Spleen (tissue), 13 donors: ENCODE results near the gene DMRTA2. TPM values are rescaled to one million over a fixed set of nuclear protein-coding genes. Genes with fewer than 3 reads are reported as not detected.

Experiments
- DNase-seq: peaks from one replicate; pipeline ENCODE4 v3.0.0-alpha.2; 2020
- H3K27ac ChIP-seq, 8 donors: fragments of 200-600 bp; sonication (generic) in 7 of 8; 1 replicate in 4 of 8; 2 replicates in 4 of 8; pipeline versions ENCODE4 v1.5.0 to v1.8.0; 2016 to 2021; ENCODE audit warnings: inconsistent platforms in 4 of 8, mild to moderate bottlenecking in 4 of 8, moderate library complexity in 1 of 8
- H3K27me3 ChIP-seq, 7 donors: fragments of 200-600 bp; sonication (generic) in 6 of 7; replicated peaks in 1 of 7; 1 replicate in 4 of 7; 2 replicates in 3 of 7; pipeline versions ENCODE4 v1.5.0 to v1.8.0; 2016 to 2021; ENCODE audit warnings: inconsistent platforms in 3 of 7, mild to moderate bottlenecking in 1 of 7
- H3K36me3 ChIP-seq, 6 donors: fragments of 200-600 bp; sonication (generic) in 5 of 6; 1 replicate in 4 of 6; 2 replicates in 2 of 6; pipeline versions ENCODE4 v1.5.0 to v1.8.0; 2016 to 2021; ENCODE audit warnings: inconsistent platforms in 2 of 6
- H3K4me1 ChIP-seq, 6 donors: fragments of 200-600 bp; sonication (generic) in 5 of 6; 1 replicate in 3 of 6; 2 replicates in 3 of 6; pipeline versions ENCODE4 v1.5.0 to v1.8.0; 2016 to 2021; ENCODE audit warnings: inconsistent platforms in 3 of 6
- H3K4me3 ChIP-seq, 8 donors: fragments of 200-600 bp; sonication (generic) in 7 of 8; 1 replicate in 4 of 8; 2 replicates in 4 of 8; pipeline versions ENCODE4 v1.5.0 to v1.8.0; 2016 to 2021; ENCODE audit warnings: inconsistent platforms in 4 of 8, mild to moderate bottlenecking in 4 of 8, moderate library complexity in 2 of 8
- H3K9me3 ChIP-seq, 8 donors: fragments of 200-600 bp; sonication (generic) in 7 of 8; 1 replicate in 4 of 8; 2 replicates in 4 of 8; pipeline versions ENCODE4 v1.5.0 to v1.8.0; 2016 to 2021; ENCODE audit warnings: inconsistent platforms in 4 of 8
- CTCF ChIP-seq, 11 experiments: fragments of 200-600 bp in 7 of 11; fragments of 450-650 bp in 4 of 11; sonication (generic) in 4 of 11; IDR thresholded peaks in 8 of 11; conservative IDR thresholded peaks in 3 of 11; 1 replicate in 7 of 11; 2 replicates in 4 of 11; pipeline versions ENCODE4 v1.4.0 to v1.8.0; 2016 to 2021; ENCODE audit warnings: antibody characterized with exemption in 11 of 11, inconsistent platforms in 4 of 11, mild to moderate bottlenecking in 1 of 11
- POLR2A ChIP-seq, 3 donors: fragments of 450-650 bp; IDR thresholded peaks; one replicate each; pipeline ENCODE4 v1.5.1; 2017; ENCODE audit warnings: antibody characterized with exemption in 3 of 3, mild to moderate bottlenecking in 1 of 3
- POLR2AphosphoS5 ChIP-seq, 3 donors: sonication (generic); formaldehyde crosslinking; IDR thresholded peaks; one replicate each; pipeline ENCODE4 v1.5.1; 2017; ENCODE audit warnings: antibody characterized with exemption in 3 of 3
- WGBS, 5 donors: extraction: QIAGEN DNeasy Blood & Tissue Kit in 3 of 5; methylation state at CpG; one replicate each; pipeline versions ENCODE4 v1.1.5 to v1.1.7; 2013 to 2018; 5-methylcytosine and 5-hydroxymethylcytosine counted together
- intact Hi-C: fragments of 100-400 bp; cut with DNase I; formaldehyde crosslinking; loops from one replicate; pipeline ENCODE4 v1.15.0; 2023; ENCODE audit warnings: low total_unique reads
- long read RNA-seq, 2 donors: transcript quantifications; one replicate each; lab custom pipeline, GENCODE V29; 2026
- polyA plus RNA-seq, 3 donors: library from polyadenylated mRNA; stranded (reverse); fragments of 200-250 nt; gene quantifications; one replicate each; pipeline ENCODE4 v1.2.1, GENCODE V29; 2013
- total RNA-seq, 7 donors: library from RNA; depleted of rRNA in 3 of 7; stranded (reverse); fragments of >200 nt in 3 of 7; fragmentation: NEBNext Ultra II Directional in 4 of 7; extraction: Animal tissue kit (Norgen Biotek cat#: 25700) in 4 of 7; gene quantifications; one replicate each; pipeline versions ENCODE4 v1.1.0 to v1.2.1, GENCODE V29; 2016 to 2021
- donor health status: healthy with polysubstance abuse.
- donor health status: DM: no; HTN: no; CAD: no; lungs with moderate emphysema.
- donor health status: DM: no; HTN: no; CAD: no.
- donor health status: Bipolar disorder and iron deficiency.
- donor health status: healthy.
- donor health status: DM: no; HTN: no; CAD: no.
- donor health status: DM: yes; HTN: yes; CAD: no.

The DMRTA2 gene
- total RNA-seq = under 1 TPM in 1 of 7 donors, not detected in 6; 0.14 TPM
- under 1 TPM; 0.03 to 0.15 (median 0.04) TPM for polyA plus RNA-seq
- long read RNA-seq, donor 1 = 0 reads
- long read RNA-seq, donor 2 = 0 reads

GRCh38 chr1:50422946-50423669 lies at the start of gene DMRTA2:
Gene DMRTA2 (minus strand): TSS chr1:50423443. CDS start chr1:50421536, 1,907 bp downstream.
- TF ChIP-seq POLR2AphosphoS5 (IDR thresholded peaks at IDR 0.05) (no peak), POLR2A (IDR thresholded peaks at IDR 0.05) (no peak), CTCF (IDR thresholded peaks at IDR 0.05 in 8 of 11, conservative IDR thresholded peaks at IDR 0.05 in 3 of 11) (no peak)
- Histone ChIP-seq H3K36me3 (no peaks in the 10 kb centered on the region), H3K27me3 (peaks cover 18 to 100% (median 100%) of the 10 kb centered on the region in 7 donors), H3K9me3 (peaks cover 0 to 3% (median 0%) of the 10 kb centered on the region in 8 donors), H3K4me1 (peaks cover 34 to 97% (median 85%) of the 10 kb centered on the region in 6 donors), H3K4me3 (peak within 1 kb of the TSS; percentile 18 to 66 (median 42)), H3K27ac (no peak within 1 kb of the TSS)
- DNase-seq = no peak
- intact Hi-C loops = no loop called here
- 3 to 7% (median 4%) methylated on average over 47 to 61 of the region's 61 CpGs for WGBS, 5 donors

GRCh38 chr1:50471967-50472366 lies 48.7 kb upstream of the DMRTA2 start:
- Histone ChIP-seq H3K9me3 (no peaks in the 10 kb centered on the region), H3K4me1 (no peaks in the 10 kb centered on the region), H3K27ac (no peak overlapping the region), H3K4me3 (no peak overlapping the region), H3K36me3 (peaks cover 0 to 72% (median 15%) of the 10 kb centered on the region in 6 donors), H3K27me3 (no peaks in the 10 kb centered on the region)
- TF ChIP-seq POLR2A (IDR thresholded peaks at IDR 0.05) = no peak
- no peak for TF ChIP-seq POLR2AphosphoS5 (IDR thresholded peaks at IDR 0.05)
- TF ChIP-seq CTCF (IDR thresholded peaks at IDR 0.05 in 8 of 11, conservative IDR thresholded peaks at IDR 0.05 in 3 of 11) = no peak
- intact Hi-C loops = no loop called here
- 77 to 97% (median 85%) methylated on average over 3 of the region's 3 CpGs for WGBS, 5 donors
- no peak for DNase-seq

GRCh38 chr1:50462964-50463363 lies 39.7 kb upstream of the DMRTA2 start:
- Histone ChIP-seq H3K4me1 (peaks cover 0 to 10% (median 0%) of the 10 kb centered on the region in 6 donors), H3K36me3 (peaks cover 0 to 61% (median 0%) of the 10 kb centered on the region in 6 donors), H3K27me3 (no peaks in the 10 kb centered on the region), H3K9me3 (no peaks in the 10 kb centered on the region), H3K4me3 (no peak overlapping the region), H3K27ac (no peak overlapping the region)
- no peak for DNase-seq
- intact Hi-C loops = no loop called here
- no peak for TF ChIP-seq POLR2AphosphoS5 (IDR thresholded peaks at IDR 0.05)
- no peak for TF ChIP-seq POLR2A (IDR thresholded peaks at IDR 0.05)
- TF ChIP-seq CTCF (IDR thresholded peaks at IDR 0.05 in 8 of 11, conservative IDR thresholded peaks at IDR 0.05 in 3 of 11) = no peak
- WGBS, 5 donors = 90 to 100% (median 94%) methylated on average over 2 of the region's 2 CpGs

- DNase-seq = no peak
- no peaks in the 10 kb centered on the region for H3K9me3 ChIP-seq
- H3K4me3 ChIP-seq = no peak overlapping the region
- intact Hi-C loops = no loop called here
- TF ChIP-seq CTCF (IDR thresholded peaks at IDR 0.05 in 8 of 11, conservative IDR thresholded peaks at IDR 0.05 in 3 of 11) (no peak), POLR2A (IDR thresholded peaks at IDR 0.05) (no peak), POLR2AphosphoS5 (IDR thresholded peaks at IDR 0.05) (no peak)
- H3K27me3 ChIP-seq = no peaks in the 10 kb centered on the region
- peaks cover 0 to 31% (median 2%) of the 10 kb centered on the region in 6 donors for H3K36me3 ChIP-seq
- no peak overlapping the region for H3K27ac ChIP-seq
- 50 to 76% (median 66%) methylated on average over 5 of the region's 5 CpGs for WGBS, 5 donors
- H3K4me1 ChIP-seq = peaks cover 0 to 15% (median 0%) of the 10 kb centered on the region in 6 donors
These were observed 35.3 kb upstream of the DMRTA2 start for GRCh38 chr1:50458507-50458906.
